ENCODE results near the gene EIF4E3.

EIF4E3 gene

GRCh38 chr3:71641674-71642073, 83.5 kb downstream of the EIF4E3 start:
- DNase-seq, result no peak

GRCh38 chr3:71640331-71640983, 84.7 kb downstream of the EIF4E3 start:
- no peak for DNase-seq

- no peak for DNase-seq
Measured at GRCh38 chr3:71636482-71636881, 88.7 kb downstream of the EIF4E3 start.

GRCh38 chr3:71636001-71636400, 89.2 kb downstream of the EIF4E3 start:
- no peak for DNase-seq

- DNase-seq, result no peak
Measured at GRCh38 chr3:71634671-71635070, 90.5 kb downstream of the EIF4E3 start.

GRCh38 chr3:71629711-71630110, 95.5 kb downstream of the EIF4E3 start:
- DNase-seq, result no peak

- DNase-seq, result no peak
Measured at GRCh38 chr3:71629289-71629688, 95.9 kb downstream of the EIF4E3 start.

- no peak for DNase-seq
Measured at GRCh38 chr3:71628522-71628921, 96.7 kb downstream of the EIF4E3 start.

- DNase-seq, result no peak
Measured at GRCh38 chr3:71625676-71626075, 99.5 kb downstream of the EIF4E3 start.

Measured in right forelimb (tissue), 1 donor.